Measurements from ENCODE around the gene DIDO1. TPM values are rescaled to one million over a fixed set of nuclear protein-coding genes. Genes with fewer than 3 reads are reported as not detected.

DIDO1 gene
- total and polyA plus RNA-seq, 2 of the 13 experiments (the other 11 are each of a cell fraction or from before 2014, with no cell fraction given): 75.0 to 75.1 TPM

- no peak for TF ChIP-seq SIN3A (IDR thresholded peaks at IDR 0.05; ENCODE audit: borderline replicate concordance, low read depth, low read length)
- TF ChIP-seq IRX3 (CRISPR knock-in tag; IDR thresholded peaks at IDR 0.05; ENCODE audit: borderline replicate concordance, low read depth): no peak
- no peak for TF ChIP-seq ZNF17 (CRISPR knock-in tag; IDR thresholded peaks at IDR 0.05)
- TF ChIP-seq ZFP41 (CRISPR knock-in tag; IDR thresholded peaks at IDR 0.05; ENCODE audit: borderline replicate concordance): no peak
- TF ChIP-seq CBFB (CRISPR knock-in tag; IDR thresholded peaks at IDR 0.05): no peak
- no peak for TF ChIP-seq ZNF496 (CRISPR knock-in tag; IDR thresholded peaks at IDR 0.05; ENCODE audit: insufficient replicate concordance)
- TF ChIP-seq ATF6 (CRISPR knock-in tag; conservative IDR thresholded peaks at IDR 0.05): no peak
- no peak for TF ChIP-seq HOXA3 (CRISPR knock-in tag; IDR thresholded peaks at IDR 0.05)
- TF ChIP-seq TCF7L2 (IDR thresholded peaks at IDR 0.05; ENCODE audit: low read depth, low read length): no peak
Measured at GRCh38 chr20:62836967-62837490, 89.3 kb downstream of the DIDO1 start (continued).

- ChIA-PET POLR2A (no interaction called here), CTCF (ENCODE audit: low intra/inter-chr PET ratio, low total read pairs) (no interaction called here)
- Histone ChIP-seq H3K9me3 (ENCODE audit: low read length) (no peaks in the 10 kb centered on the region), H3K4me2 (ENCODE audit: low read depth, low read length) (no peak overlapping the region), H3K36me3 (replicated peaks in 1 of 2; ENCODE audit: control insufficient read depth in 1 of 2, insufficient read depth in 2 of 2, low read length in 2 of 2) (peaks cover 13 to 22% of the 10 kb centered on the region in 2 experiments; a peak in 4 of 5 replicates), H4K20me1 (ENCODE audit: insufficient read depth, low read length) (no peaks in the 10 kb centered on the region), H3K9ac (ENCODE audit: insufficient read depth, low read depth, low read length) (no peak overlapping the region), H3K79me2 (ENCODE audit: insufficient read depth, low read length) (no peaks in the 10 kb centered on the region), H3K4me3 (replicated peaks in 1 of 3; ENCODE audit: insufficient read depth in 1 of 3, low read depth in 2 of 3, low read length in 3 of 3) (no peak overlapping the region), H3K27me3 (ENCODE audit: control insufficient read depth in 1 of 2, insufficient read depth in 2 of 2, low read length in 2 of 2) (no peaks in the 10 kb centered on the region), H3K27ac (ENCODE audit: extremely low read length, insufficient read depth, low read length) (no peak overlapping the region), H3K4me1 (ENCODE audit: insufficient read depth, low read length) (peaks cover 29% of the 10 kb centered on the region), H2AFZ (ENCODE audit: low read length) (no peak overlapping the region)
- DNase-seq (ENCODE audit: low spot score) (no peak), ATAC-seq (no peak), FAIRE-seq (no peak)
- BruUV-seq (replicated peaks): no TSS peak
- 92% methylated on average over 52 of the region's 52 CpGs for WGBS (ENCODE audit: low lambda C conversion rate)
- intact Hi-C loops (cut with micrococcal nuclease; ENCODE audit: unreplicated experiment) (no loop called here), in situ Hi-C loops (cut with HindIII; ENCODE audit: extremely low pct_ligation_motif_present, low pct_unique_long_range_greater_than_20kb) (no loop called here)
- TF ChIP-seq POLR2A (IDR thresholded peaks at IDR 0.05; ENCODE audit: insufficient read depth in 1 of 2, low read depth in 2 of 2, low read length in 2 of 2) (0 out of 4 replicates have a peak, but pooled peaks of 1 of the 2 experiments have one; percentile 21), RBFOX2 (IDR thresholded peaks at IDR 0.05; ENCODE audit: low read depth, low read length) (peak; percentile 81), THAP7 (CRISPR knock-in tag; IDR thresholded peaks at IDR 0.05) (no peak), AGO2 (optimal IDR thresholded peaks at IDR 0.05; ENCODE audit: low read depth, low read length) (peak; percentile 98), HDAC2 (CRISPR knock-in tag; IDR thresholded peaks at IDR 0.05) (no peak), ZNF768 (CRISPR knock-in tag; IDR thresholded peaks at IDR 0.05) (peak; percentile 7; the same call in 1 of the 2 replicates), PTBP1 (IDR thresholded peaks at IDR 0.05; ENCODE audit: low read depth, low read length, poor library complexity, severe bottlenecking) (peak; percentile 35), ZKSCAN1 (IDR thresholded peaks at IDR 0.05; ENCODE audit: low read length) (no peak), HNRNPL (IDR thresholded peaks at IDR 0.05; ENCODE audit: low read depth, low read length) (peak; percentile 59; the same call in 1 of the 2 replicates), SAFB2 (CRISPR knock-in tag; IDR thresholded peaks at IDR 0.05; ENCODE audit: borderline replicate concordance, low read depth) (no peak), NRL (CRISPR knock-in tag; IDR thresholded peaks at IDR 0.05; ENCODE audit: borderline replicate concordance) (0 out of 2 replicates have a peak, but pooled peaks have one; percentile 9), RXRA (CRISPR knock-in tag; IDR thresholded peaks at IDR 0.05) (peak; percentile 8; the same call in 1 of the 2 replicates)
Measured at GRCh38 chr20:62835931-62836861, 90.1 kb downstream of the DIDO1 start.

Data from HepG2 (cell line).